WTC11 (cell line): ENCODE results near the gene KIFC1.

Experiments
- CBFB ChIP-seq: sonication (generic); formaldehyde crosslinking; IDR thresholded peaks from 2 replicates; pipeline ENCODE4 v1.8.1; 2022; ENCODE audit warnings: mild to moderate bottlenecking, low read depth, missing genetic modification reagents
- GTF2I ChIP-seq: fragments of 250-450 bp; sonication (Bioruptor Pico); conservative IDR thresholded peaks from 2 replicates; pipeline ENCODE4 v1.4.0; 2021; ENCODE audit warnings: mild to moderate bottlenecking
- JUN ChIP-seq: sonication (generic); formaldehyde crosslinking; IDR thresholded peaks from 2 replicates; pipeline ENCODE4 v1.8.0; 2023; ENCODE audit warnings: mild to moderate bottlenecking, missing genetic modification reagents
- KAT7 ChIP-seq: sonication (generic); formaldehyde crosslinking; IDR thresholded peaks from 2 replicates; pipeline ENCODE4 v1.8.1; 2023; ENCODE audit warnings: missing genetic modification reagents, mild to moderate bottlenecking, borderline replicate concordance
- TF ChIP-seq, protein P1 (sequence below): sonication (generic); formaldehyde crosslinking; IDR thresholded peaks from 2 replicates; pipeline ENCODE4 v1.8.1; 2023; ENCODE audit warnings: mild to moderate bottlenecking, missing genetic modification reagents
- TF ChIP-seq, protein P2 (sequence below): fragments of 200-600 bp; IDR thresholded peaks from 2 replicates; pipeline ENCODE4 v1.8.0; 2022; ENCODE audit warnings: antibody characterized with exemption
- TF ChIP-seq, protein P3 (sequence below): sonication (generic); formaldehyde crosslinking; IDR thresholded peaks from 2 replicates; pipeline ENCODE4 v1.8.0; 2022; ENCODE audit warnings: mild to moderate bottlenecking, missing genetic modification reagents
- TF ChIP-seq, protein P4 (sequence below): sonication (generic); formaldehyde crosslinking; IDR thresholded peaks from 2 replicates; pipeline ENCODE4 v1.8.1; 2022; ENCODE audit warnings: mild to moderate bottlenecking, missing genetic modification reagents, moderate library complexity, borderline replicate concordance
- TF ChIP-seq, protein P5 (sequence below): sonication (generic); formaldehyde crosslinking; IDR thresholded peaks from 2 replicates; pipeline ENCODE4 v1.8.1; 2023; ENCODE audit warnings: mild to moderate bottlenecking, moderate library complexity, missing genetic modification reagents

DNA sequence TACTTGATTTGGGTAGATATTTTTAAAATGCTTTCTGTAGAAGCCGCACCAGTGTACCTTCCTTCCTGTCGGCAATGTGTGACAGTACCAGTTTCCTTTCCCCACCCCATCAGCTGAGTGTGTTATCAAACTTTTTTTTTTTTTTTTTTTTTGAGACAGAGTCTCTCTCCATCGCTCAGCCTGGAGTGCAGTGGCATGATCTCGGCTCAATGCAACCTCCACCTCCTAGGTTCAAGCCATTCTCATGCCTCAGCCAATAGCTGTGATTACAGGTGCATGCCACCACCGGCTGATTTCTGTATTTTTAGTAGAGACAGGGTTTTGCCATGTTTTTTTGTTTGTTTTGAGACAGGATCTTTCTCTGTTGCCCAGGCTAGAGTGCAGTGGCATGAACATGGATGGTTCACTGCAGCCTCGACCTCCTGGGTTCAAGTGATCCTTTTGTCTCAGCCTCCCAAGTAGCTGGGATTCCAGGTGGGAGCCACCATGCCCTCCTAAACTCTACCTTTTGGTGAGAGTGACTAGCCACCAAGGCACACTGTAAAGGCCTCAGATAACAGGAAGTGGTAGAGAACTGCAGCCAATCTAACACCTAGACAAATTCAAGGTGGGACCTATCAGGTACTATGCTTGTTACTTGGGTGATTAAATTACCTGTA, 47.5 kb upstream of the KIFC1 start:
- TF ChIP-seq KAT7 = no peak
- TF ChIP-seq, protein P1, sequence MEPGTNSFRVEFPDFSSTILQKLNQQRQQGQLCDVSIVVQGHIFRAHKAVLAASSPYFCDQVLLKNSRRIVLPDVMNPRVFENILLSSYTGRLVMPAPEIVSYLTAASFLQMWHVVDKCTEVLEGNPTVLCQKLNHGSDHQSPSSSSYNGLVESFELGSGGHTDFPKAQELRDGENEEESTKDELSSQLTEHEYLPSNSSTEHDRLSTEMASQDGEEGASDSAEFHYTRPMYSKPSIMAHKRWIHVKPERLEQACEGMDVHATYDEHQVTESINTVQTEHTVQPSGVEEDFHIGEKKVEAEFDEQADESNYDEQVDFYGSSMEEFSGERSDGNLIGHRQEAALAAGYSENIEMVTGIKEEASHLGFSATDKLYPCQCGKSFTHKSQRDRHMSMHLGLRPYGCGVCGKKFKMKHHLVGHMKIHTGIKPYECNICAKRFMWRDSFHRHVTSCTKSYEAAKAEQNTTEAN = no peak
- no peak for TF ChIP-seq JUN (CRISPR knock-in tag)
- TF ChIP-seq, protein P2, sequence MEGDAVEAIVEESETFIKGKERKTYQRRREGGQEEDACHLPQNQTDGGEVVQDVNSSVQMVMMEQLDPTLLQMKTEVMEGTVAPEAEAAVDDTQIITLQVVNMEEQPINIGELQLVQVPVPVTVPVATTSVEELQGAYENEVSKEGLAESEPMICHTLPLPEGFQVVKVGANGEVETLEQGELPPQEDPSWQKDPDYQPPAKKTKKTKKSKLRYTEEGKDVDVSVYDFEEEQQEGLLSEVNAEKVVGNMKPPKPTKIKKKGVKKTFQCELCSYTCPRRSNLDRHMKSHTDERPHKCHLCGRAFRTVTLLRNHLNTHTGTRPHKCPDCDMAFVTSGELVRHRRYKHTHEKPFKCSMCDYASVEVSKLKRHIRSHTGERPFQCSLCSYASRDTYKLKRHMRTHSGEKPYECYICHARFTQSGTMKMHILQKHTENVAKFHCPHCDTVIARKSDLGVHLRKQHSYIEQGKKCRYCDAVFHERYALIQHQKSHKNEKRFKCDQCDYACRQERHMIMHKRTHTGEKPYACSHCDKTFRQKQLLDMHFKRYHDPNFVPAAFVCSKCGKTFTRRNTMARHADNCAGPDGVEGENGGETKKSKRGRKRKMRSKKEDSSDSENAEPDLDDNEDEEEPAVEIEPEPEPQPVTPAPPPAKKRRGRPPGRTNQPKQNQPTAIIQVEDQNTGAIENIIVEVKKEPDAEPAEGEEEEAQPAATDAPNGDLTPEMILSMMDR = no peak
- TF ChIP-seq, protein P3, sequence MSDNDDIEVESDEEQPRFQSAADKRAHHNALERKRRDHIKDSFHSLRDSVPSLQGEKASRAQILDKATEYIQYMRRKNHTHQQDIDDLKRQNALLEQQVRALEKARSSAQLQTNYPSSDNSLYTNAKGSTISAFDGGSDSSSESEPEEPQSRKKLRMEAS (CRISPR knock-in tag) = no peak
- TF ChIP-seq, protein P4, sequence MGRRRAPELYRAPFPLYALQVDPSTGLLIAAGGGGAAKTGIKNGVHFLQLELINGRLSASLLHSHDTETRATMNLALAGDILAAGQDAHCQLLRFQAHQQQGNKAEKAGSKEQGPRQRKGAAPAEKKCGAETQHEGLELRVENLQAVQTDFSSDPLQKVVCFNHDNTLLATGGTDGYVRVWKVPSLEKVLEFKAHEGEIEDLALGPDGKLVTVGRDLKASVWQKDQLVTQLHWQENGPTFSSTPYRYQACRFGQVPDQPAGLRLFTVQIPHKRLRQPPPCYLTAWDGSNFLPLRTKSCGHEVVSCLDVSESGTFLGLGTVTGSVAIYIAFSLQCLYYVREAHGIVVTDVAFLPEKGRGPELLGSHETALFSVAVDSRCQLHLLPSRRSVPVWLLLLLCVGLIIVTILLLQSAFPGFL (CRISPR knock-in tag) = no peak
- no peak for TF ChIP-seq GTF2I
- TF ChIP-seq CBFB = no peak
- TF ChIP-seq, protein P5, sequence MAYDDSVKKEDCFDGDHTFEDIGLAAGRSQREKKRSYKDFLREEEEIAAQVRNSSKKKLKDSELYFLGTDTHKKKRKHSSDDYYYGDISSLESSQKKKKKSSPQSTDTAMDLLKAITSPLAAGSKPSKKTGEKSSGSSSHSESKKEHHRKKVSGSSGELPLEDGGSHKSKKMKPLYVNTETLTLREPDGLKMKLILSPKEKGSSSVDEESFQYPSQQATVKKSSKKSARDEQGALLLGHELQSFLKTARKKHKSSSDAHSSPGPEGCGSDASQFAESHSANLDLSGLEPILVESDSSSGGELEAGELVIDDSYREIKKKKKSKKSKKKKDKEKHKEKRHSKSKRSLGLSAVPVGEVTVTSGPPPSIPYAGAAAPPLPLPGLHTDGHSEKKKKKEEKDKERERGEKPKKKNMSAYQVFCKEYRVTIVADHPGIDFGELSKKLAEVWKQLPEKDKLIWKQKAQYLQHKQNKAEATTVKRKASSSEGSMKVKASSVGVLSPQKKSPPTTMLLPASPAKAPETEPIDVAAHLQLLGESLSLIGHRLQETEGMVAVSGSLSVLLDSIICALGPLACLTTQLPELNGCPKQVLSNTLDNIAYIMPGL (CRISPR knock-in tag) = no peak
